Thoracic aorta (tissue), 2 donors: ENCODE results near the gene LAMP5. TPM values are rescaled to one million over a fixed set of nuclear protein-coding genes. Genes with fewer than 3 reads are reported as not detected.

Source experiments
- ATAC-seq: fragments of 150-250 bp; one replicate; pipeline ENCODE4 v1.8.0; 2017; ENCODE audit warnings: low read depth; ENCODE audit not compliant: insufficient number of reproducible peaks, low FRiP score
- DNase-seq: peaks from one replicate; pipeline ENCODE4 v3.0.0-alpha.2; 2020; ENCODE audit warnings: low spot score
- H3K27ac ChIP-seq, 2 donors: fragments of 200-600 bp; sonication (generic); 1 replicate in 1 of 2; 2 replicates in 1 of 2; pipeline ENCODE4 v1.5.1; 2016; ENCODE audit warnings: mild to moderate bottlenecking in 2 of 2, moderate library complexity in 2 of 2
- H3K27me3 ChIP-seq: fragments of 200-600 bp; sonication (generic); replicated peaks from 2 replicates; pipeline ENCODE4 v1.6.0; 2016; ENCODE audit warnings: mild to moderate bottlenecking; ENCODE audit not compliant: insufficient read depth
- H3K36me3 ChIP-seq: fragments of 200-600 bp; sonication (generic); one replicate; pipeline ENCODE4 v1.5.1; 2016
- H3K4me1 ChIP-seq, 2 donors: fragments of 200-600 bp; sonication (generic); 1 replicate in 1 of 2; 2 replicates in 1 of 2; pipeline versions ENCODE4 v1.5.1 to v1.6.0; 2016; ENCODE audit warnings: low read depth in 2 of 2, mild to moderate bottlenecking in 1 of 2; ENCODE audit not compliant: control insufficient read depth in 1 of 2
- H3K4me3 ChIP-seq: fragments of 200-600 bp; sonication (generic); 2 replicates; pipeline ENCODE4 v1.5.1; 2016; ENCODE audit warnings: mild to moderate bottlenecking
- H3K9me3 ChIP-seq: fragments of 200-600 bp; sonication (generic); 2 replicates; pipeline ENCODE4 v1.5.1; 2016
- CTCF ChIP-seq: fragments of 200-600 bp; sonication (generic); IDR thresholded peaks from one replicate; pipeline ENCODE4 v1.5.1; 2019; ENCODE audit warnings: antibody characterized with exemption
- total RNA-seq, 2 donors: library from RNA; depleted of rRNA; stranded (reverse); fragments of >200 nt; gene quantifications; one replicate each; pipeline versions ENCODE4 v1.1.0 to v1.2.3, GENCODE V29; 2016

The LAMP5 gene
- total RNA-seq, 2 donors from 2014 or later = not detected

- DNase-seq (no peak), ATAC-seq (no peak)
- no peak for TF ChIP-seq CTCF
- peaks cover 2 to 8% of the 10 kb centered on the region in 2 donors for H3K4me1 ChIP-seq
- H3K36me3 ChIP-seq = no peaks in the 10 kb centered on the region
- H3K27ac ChIP-seq = no peak overlapping the region
- no peaks in the 10 kb centered on the region for H3K27me3 ChIP-seq
- no peak overlapping the region for H3K4me3 ChIP-seq
- no peaks in the 10 kb centered on the region for H3K9me3 ChIP-seq
Measured at GRCh38 chr20:9498322-9498721, 16.1 kb upstream of the LAMP5 start.

DNA sequence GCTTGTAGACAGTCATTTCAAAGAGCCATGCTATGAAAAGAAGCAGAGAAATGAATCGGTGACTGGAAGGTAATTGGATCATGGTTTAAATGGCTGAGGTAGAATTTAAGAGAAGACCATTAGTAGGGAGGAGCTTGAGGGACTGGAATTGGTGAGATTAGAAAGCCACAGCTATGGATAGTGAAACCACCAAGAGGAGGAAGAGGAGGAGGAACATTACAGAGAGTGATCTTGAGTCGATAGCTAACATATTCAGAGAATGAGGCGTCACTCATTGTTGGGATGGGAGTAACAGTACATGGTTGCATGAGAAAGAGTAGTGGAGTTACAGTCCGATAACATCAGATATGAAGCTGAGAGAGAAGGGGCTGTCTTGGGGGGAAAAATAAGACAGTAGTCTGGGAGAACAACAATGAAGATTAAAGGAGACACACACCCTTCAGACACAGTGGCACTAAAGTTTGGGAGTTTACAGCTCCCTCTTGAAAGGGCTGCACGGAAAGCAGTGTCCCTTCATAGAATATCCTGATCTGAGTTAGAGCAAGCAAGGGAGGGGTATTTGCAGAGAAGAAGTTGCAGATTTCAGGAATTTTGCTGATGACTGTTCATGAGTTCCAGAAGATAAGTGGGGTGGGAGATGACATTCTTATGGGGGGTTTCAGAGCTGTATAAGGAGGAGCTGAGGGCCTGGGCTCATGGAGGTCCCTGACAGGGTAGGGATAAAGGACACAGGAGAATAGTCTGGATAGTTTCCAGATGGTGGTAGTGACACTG, 15.1 kb upstream of the LAMP5 start:
- TF ChIP-seq CTCF = no peak
- Histone ChIP-seq H3K4me1 (no peaks in the 10 kb centered on the region), H3K9me3 (no peaks in the 10 kb centered on the region), H3K27me3 (no peaks in the 10 kb centered on the region), H3K4me3 (no peak overlapping the region), H3K36me3 (no peaks in the 10 kb centered on the region), H3K27ac (no peak overlapping the region)
- DNase-seq (no peak), ATAC-seq (no peak)

DNA sequence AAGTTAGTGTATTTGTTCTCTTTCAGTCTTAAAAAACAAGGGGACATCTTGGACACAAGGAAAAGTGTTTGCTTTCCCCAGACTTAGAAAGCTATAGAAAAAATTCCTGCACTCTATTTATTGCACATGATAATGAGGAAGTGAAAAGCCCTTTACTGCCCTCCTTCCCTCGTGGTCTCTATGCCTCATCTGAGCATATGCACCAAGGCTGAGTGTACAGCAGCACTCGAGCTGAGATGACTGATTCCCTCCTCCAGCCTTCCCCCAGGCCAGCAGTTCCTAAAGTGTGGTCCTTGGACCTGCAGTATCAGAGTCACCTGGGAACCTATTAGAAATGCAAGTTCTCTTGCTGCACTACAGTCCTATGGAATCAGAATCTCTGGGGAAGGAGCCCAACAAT, 14.3 kb upstream of the LAMP5 start:
- H3K4me3 ChIP-seq = no peak overlapping the region
- ATAC-seq (no peak), DNase-seq (no peak)
- H3K27ac ChIP-seq = no peak overlapping the region
- H3K9me3 ChIP-seq = no peaks in the 10 kb centered on the region
- no peak for TF ChIP-seq CTCF
- H3K4me1 ChIP-seq = no peaks in the 10 kb centered on the region
- no peaks in the 10 kb centered on the region for H3K27me3 ChIP-seq
- H3K36me3 ChIP-seq = no peaks in the 10 kb centered on the region

GRCh38 chr20:9501473-9501872, 12.9 kb upstream of the LAMP5 start:
- peaks cover 0 to 4% of the 10 kb centered on the region in 2 donors for H3K4me1 ChIP-seq
- no peak for ATAC-seq
- TF ChIP-seq CTCF = no peak

GRCh38 chr20:9503526-9504245, 10.7 kb upstream of the LAMP5 start:
- Histone ChIP-seq H3K4me3 (no peak overlapping the region), H3K36me3 (no peaks in the 10 kb centered on the region), H3K9me3 (no peaks in the 10 kb centered on the region), H3K4me1 (peaks cover 0 to 12% of the 10 kb centered on the region in 2 donors), H3K27me3 (no peaks in the 10 kb centered on the region), H3K27ac (no peak overlapping the region)
- no peak for DNase-seq
- no peak for TF ChIP-seq CTCF
- ATAC-seq = no peak

More at GRCh38 chr20:9501473-9501872, 12.9 kb upstream of the LAMP5 start:
- H3K27me3 ChIP-seq = no peaks in the 10 kb centered on the region
- no peaks in the 10 kb centered on the region for H3K9me3 ChIP-seq
- no peaks in the 10 kb centered on the region for H3K36me3 ChIP-seq
- DNase-seq = no peak
- H3K4me3 ChIP-seq = no peak overlapping the region
- no peak overlapping the region for H3K27ac ChIP-seq
